ENCODE data around the gene JPT2.

DNA sequence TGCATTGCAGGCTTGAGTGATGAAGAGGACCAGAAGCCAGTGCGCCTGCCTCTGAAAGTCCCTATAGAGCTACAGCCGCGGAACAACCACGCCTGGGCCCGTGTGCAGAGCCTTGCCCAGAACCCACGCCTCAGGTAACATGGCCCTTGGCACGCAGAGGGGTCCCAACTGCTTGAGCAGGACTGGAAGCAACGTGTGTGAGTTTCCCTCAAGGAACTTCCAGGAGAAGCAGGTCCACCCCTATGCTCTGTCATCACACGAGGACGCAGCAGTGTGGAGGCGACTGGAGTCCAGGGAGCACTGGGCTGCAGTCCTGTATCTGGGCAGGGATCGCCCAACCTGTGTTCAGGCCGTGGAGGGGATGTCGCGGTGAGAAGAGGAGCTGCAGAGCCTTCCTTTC is 25.1 kb upstream of the JPT2 start:
- TF ChIP-seq, protein P1, sequence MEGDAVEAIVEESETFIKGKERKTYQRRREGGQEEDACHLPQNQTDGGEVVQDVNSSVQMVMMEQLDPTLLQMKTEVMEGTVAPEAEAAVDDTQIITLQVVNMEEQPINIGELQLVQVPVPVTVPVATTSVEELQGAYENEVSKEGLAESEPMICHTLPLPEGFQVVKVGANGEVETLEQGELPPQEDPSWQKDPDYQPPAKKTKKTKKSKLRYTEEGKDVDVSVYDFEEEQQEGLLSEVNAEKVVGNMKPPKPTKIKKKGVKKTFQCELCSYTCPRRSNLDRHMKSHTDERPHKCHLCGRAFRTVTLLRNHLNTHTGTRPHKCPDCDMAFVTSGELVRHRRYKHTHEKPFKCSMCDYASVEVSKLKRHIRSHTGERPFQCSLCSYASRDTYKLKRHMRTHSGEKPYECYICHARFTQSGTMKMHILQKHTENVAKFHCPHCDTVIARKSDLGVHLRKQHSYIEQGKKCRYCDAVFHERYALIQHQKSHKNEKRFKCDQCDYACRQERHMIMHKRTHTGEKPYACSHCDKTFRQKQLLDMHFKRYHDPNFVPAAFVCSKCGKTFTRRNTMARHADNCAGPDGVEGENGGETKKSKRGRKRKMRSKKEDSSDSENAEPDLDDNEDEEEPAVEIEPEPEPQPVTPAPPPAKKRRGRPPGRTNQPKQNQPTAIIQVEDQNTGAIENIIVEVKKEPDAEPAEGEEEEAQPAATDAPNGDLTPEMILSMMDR (conservative IDR thresholded peaks at IDR 0.05; ENCODE audit: low read depth, low read length): no peak
- TF ChIP-seq EZH2 (IDR thresholded peaks at IDR 0.05; ENCODE audit: borderline replicate concordance, low read depth, low read length, poor library complexity, severe bottlenecking): no peak

Measured in A673 (cell line).